Sigmoid colon (tissue), 7 donors: Measurements from ENCODE around the gene KL. TPM values are rescaled to one million over a fixed set of nuclear protein-coding genes. Genes with fewer than 3 reads are reported as not detected.

Source experiments
- DNase-seq: peaks from one replicate; pipeline ENCODE4 v3.0.0-alpha.2; 2019
- H3K27ac ChIP-seq, 4 donors: fragments of 200-600 bp; sonication (generic); one replicate each; pipeline ENCODE4 v1.5.1; 2016 to 2019; ENCODE audit warnings: mild to moderate bottlenecking in 1 of 4
- H3K27me3 ChIP-seq, 3 donors: fragments of 200-600 bp; sonication (generic); one replicate each; pipeline ENCODE4 v1.5.1; 2019; ENCODE audit warnings: mild to moderate bottlenecking in 1 of 3
- H3K36me3 ChIP-seq, 4 donors: fragments of 200-600 bp; sonication (generic); one replicate each; pipeline ENCODE4 v1.5.1; 2016 to 2019
- H3K4me1 ChIP-seq, 4 donors: fragments of 200-600 bp; sonication (generic); one replicate each; pipeline ENCODE4 v1.5.1; 2017 to 2019
- H3K4me3 ChIP-seq, 4 donors: fragments of 200-600 bp; sonication (generic); one replicate each; pipeline ENCODE4 v1.5.1; 2017 to 2019; ENCODE audit warnings: mild to moderate bottlenecking in 2 of 4, moderate library complexity in 1 of 4
- H3K9me3 ChIP-seq, 4 donors: fragments of 200-600 bp in 3 of 4; sonication (generic) in 3 of 4; one replicate each; pipeline versions ENCODE4 v1.5.1 to v1.6.1; 2013 to 2019
- CTCF ChIP-seq, 4 experiments: fragments of 450-650 bp in 3 of 4; fragments of 200-600 bp in 1 of 4; IDR thresholded peaks; one replicate each; pipeline ENCODE4 v1.5.1; 2016 to 2019; ENCODE audit warnings: antibody characterized with exemption in 4 of 4, mild to moderate bottlenecking in 3 of 4, moderate library complexity in 2 of 4
- EP300 ChIP-seq, 4 donors: sonication (generic); formaldehyde crosslinking; IDR thresholded peaks; one replicate each; pipeline ENCODE4 v1.6.1; 2017; ENCODE audit warnings: antibody characterized with exemption in 4 of 4
- POLR2A ChIP-seq, 2 donors: fragments of 450-650 bp; IDR thresholded peaks; one replicate each; pipeline ENCODE4 v1.6.1; 2016; ENCODE audit warnings: antibody characterized with exemption in 2 of 2, mild to moderate bottlenecking in 2 of 2, moderate library complexity in 2 of 2
- POLR2AphosphoS5 ChIP-seq, 4 donors: sonication (generic); formaldehyde crosslinking; IDR thresholded peaks; one replicate each; pipeline ENCODE4 v1.6.1; 2017; ENCODE audit warnings: antibody characterized with exemption in 4 of 4
- WGBS, 2 donors: extraction: QIAGEN DNeasy Blood & Tissue Kit; methylation state at CpG; one replicate each; pipeline ENCODE4 v1.1.7; 2013; 5-methylcytosine and 5-hydroxymethylcytosine counted together
- intact Hi-C: fragments of 100-400 bp; cut with DNase I; formaldehyde crosslinking; loops from one replicate; pipeline ENCODE4 v1.15.1; 2023
- polyA plus RNA-seq, 3 donors: library from polyadenylated mRNA; stranded (reverse); fragments of 200-250 nt; gene quantifications; one replicate each; pipeline ENCODE4 v1.2.3, GENCODE V29; 2013
- total RNA-seq, 4 donors: library from RNA; depleted of rRNA; stranded (reverse); fragments of >200 nt; gene quantifications; one replicate each; pipeline ENCODE4 v1.1.0, GENCODE V29; 2016
- donor health status: healthy with polysubstance abuse.
- donor health status: Bipolar disorder and iron deficiency.
- donor health status: healthy.

The KL gene
- total and polyA plus RNA-seq, 7 donors, result 0.23 to 6.4 (median 3.8) TPM

DNA sequence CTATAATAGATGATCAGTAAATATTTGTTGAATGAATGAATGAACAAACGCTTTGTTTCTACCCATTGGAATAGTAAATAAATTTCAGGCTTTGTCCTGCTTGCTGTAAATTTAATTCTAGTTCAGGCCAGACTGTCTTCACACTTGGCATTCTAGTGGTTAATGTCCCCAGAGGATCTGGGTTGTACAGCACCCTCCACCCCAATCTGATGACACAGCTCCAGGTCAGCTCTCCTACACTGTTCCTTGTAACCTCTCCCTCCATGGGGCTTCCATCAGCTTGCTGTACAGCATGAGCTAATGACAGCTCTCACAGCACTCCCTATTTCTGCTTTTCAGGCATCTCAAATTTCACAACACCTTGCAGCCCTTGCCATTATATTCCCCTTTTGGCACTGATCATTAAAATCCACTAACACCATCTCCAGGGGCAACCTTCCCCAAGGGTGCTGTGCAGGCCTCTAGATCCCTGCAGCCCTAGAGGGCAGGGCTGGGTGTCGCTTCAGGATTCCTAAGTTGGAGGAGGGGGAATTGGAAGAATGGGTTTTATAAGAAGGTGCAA is 12.7 kb upstream of the KL start:
- intact Hi-C loops, result no loop called here
- H3K27me3 ChIP-seq, result no peaks in the 10 kb centered on the region
- no peak for DNase-seq
- H3K27ac ChIP-seq, result peak overlapping the region in 1 of 4 donors; percentile 63
- WGBS, 2 donors, result 88 to 92% methylated on average over 2 of the region's 2 CpGs
- H3K4me1 ChIP-seq, result peaks cover 0 to 5% (median 0%) of the 10 kb centered on the region in 4 donors
- H3K9me3 ChIP-seq, result peaks cover 0 to 5% (median 3%) of the 10 kb centered on the region in 4 donors
- H3K4me3 ChIP-seq, result no peak overlapping the region
- H3K36me3 ChIP-seq, result no peaks in the 10 kb centered on the region
- TF ChIP-seq POLR2AphosphoS5 (IDR thresholded peaks at IDR 0.05) (no peak), POLR2A (IDR thresholded peaks at IDR 0.05) (no peak), EP300 (IDR thresholded peaks at IDR 0.05) (no peak), CTCF (IDR thresholded peaks at IDR 0.05) (no peak)

- no peak for DNase-seq
- 21 to 54% methylated on average over 3 of the region's 3 CpGs for WGBS, 2 donors
- Histone ChIP-seq H3K27ac (peak overlapping the region in 3 of 4 donors; percentile 21 to 63 (median 54)), H3K9me3 (peaks cover 0 to 8% (median 3%) of the 10 kb centered on the region in 4 donors), H3K4me3 (no peak overlapping the region), H3K27me3 (no peaks in the 10 kb centered on the region), H3K36me3 (no peaks in the 10 kb centered on the region), H3K4me1 (peaks cover 0 to 5% (median 0%) of the 10 kb centered on the region in 4 donors)
- TF ChIP-seq POLR2A (IDR thresholded peaks at IDR 0.05), result no peak
- peak in 1 of 4 donors; percentile 37 for TF ChIP-seq POLR2AphosphoS5 (IDR thresholded peaks at IDR 0.05)
- TF ChIP-seq CTCF (IDR thresholded peaks at IDR 0.05), result no peak
- no peak for TF ChIP-seq EP300 (IDR thresholded peaks at IDR 0.05)
- intact Hi-C loops, result no loop called here
These were observed 11.7 kb upstream of the KL start for GRCh38 chr13:33004511-33004910.

- H3K4me3 ChIP-seq, result no peak overlapping the region
- WGBS, 2 donors, result 74 to 82% methylated on average over 2 of the region's 2 CpGs
- DNase-seq, result no peak
These were observed 10.1 kb upstream of the KL start for GRCh38 chr13:33006134-33006533.

GRCh38 chr13:33006638-33007037 is 9.6 kb upstream of the KL start:
- no peak for DNase-seq
- peaks cover 0 to 5% (median 0%) of the 10 kb centered on the region in 4 donors for H3K4me1 ChIP-seq
- TF ChIP-seq POLR2A (IDR thresholded peaks at IDR 0.05) (no peak), POLR2AphosphoS5 (IDR thresholded peaks at IDR 0.05) (no peak), EP300 (IDR thresholded peaks at IDR 0.05) (no peak), CTCF (IDR thresholded peaks at IDR 0.05) (no peak)
- no peaks in the 10 kb centered on the region for H3K36me3 ChIP-seq
- no peak overlapping the region for H3K27ac ChIP-seq
- peaks cover 0 to 8% (median 3%) of the 10 kb centered on the region in 4 donors for H3K9me3 ChIP-seq
- 91% methylated on average over 3 of the region's 3 CpGs for WGBS, 2 donors
- no peak overlapping the region for H3K4me3 ChIP-seq
- H3K27me3 ChIP-seq, result no peaks in the 10 kb centered on the region
- intact Hi-C loops, result no loop called here

More at GRCh38 chr13:33006134-33006533, 10.1 kb upstream of the KL start:
- intact Hi-C loops, result no loop called here
- H3K4me1 ChIP-seq, result peaks cover 0 to 5% (median 0%) of the 10 kb centered on the region in 4 donors
- no peak overlapping the region for H3K27ac ChIP-seq
- peaks cover 0 to 8% (median 3%) of the 10 kb centered on the region in 4 donors for H3K9me3 ChIP-seq
- no peaks in the 10 kb centered on the region for H3K36me3 ChIP-seq
- H3K27me3 ChIP-seq, result no peaks in the 10 kb centered on the region
- TF ChIP-seq CTCF (IDR thresholded peaks at IDR 0.05), result no peak
- TF ChIP-seq POLR2AphosphoS5 (IDR thresholded peaks at IDR 0.05), result no peak
- no peak for TF ChIP-seq POLR2A (IDR thresholded peaks at IDR 0.05)
- no peak for TF ChIP-seq EP300 (IDR thresholded peaks at IDR 0.05)
